Right lobe of liver (tissue), 4 donors: Measurements from ENCODE around the gene LRRC42.

Experiments
- POLR2A ChIP-seq: fragments of 450-650 bp; IDR thresholded peaks from one replicate; pipeline ENCODE4 v1.6.1; 2017; ENCODE audit warnings: antibody characterized with exemption, mild to moderate bottlenecking
- TF ChIP-seq, protein P1 (sequence below), 4 donors: fragments of 200-600 bp in 3 of 4; fragments of 450-650 bp in 1 of 4; IDR thresholded peaks; one replicate each; pipeline versions ENCODE4 v1.5.1 to v1.8.0; 2016 to 2022; ENCODE audit warnings: antibody characterized with exemption in 4 of 4, mild to moderate bottlenecking in 2 of 4
- donor health status: DM: no; HTN: no; CAD: no.
- donor health status: DM: no; HTN: no; CAD: no.
- donor health status: DM: no; HTN: yes; CAD: no.

DNA sequence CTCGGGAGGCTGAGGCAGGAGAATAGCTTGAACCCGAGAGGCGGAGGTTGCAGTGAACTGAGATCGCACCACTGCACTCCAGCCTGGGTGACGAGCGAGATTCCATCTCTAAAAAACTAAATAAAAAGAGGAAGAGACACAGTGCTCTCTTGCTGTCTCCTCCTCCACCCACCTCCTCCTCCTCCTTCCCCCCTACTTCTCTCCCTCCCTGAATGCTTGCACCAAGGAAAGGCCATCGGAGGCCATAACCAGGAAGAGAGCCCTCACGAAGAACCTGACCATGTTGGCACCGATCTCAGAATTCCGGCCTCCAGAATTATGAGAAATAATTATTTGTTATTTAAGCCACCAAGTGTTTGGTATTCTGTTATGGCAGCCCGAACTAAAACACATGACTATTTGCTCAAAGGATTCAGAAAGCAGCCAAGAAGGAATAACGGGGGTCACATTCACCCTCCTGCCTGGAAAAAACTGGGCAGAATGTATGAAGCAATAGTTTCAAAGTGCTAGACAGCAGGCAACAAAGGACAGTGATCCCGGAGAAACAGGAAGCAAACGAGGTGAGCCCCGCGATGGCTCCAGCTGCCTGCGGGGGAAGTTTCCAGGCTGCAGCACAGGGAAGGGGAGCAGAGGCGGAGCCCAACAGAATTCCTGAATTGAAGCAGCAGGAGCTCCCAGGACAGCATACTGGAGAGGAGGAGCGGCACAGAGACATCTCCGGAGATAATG is 36.0 kb downstream of the LRRC42 start:
- TF ChIP-seq, protein P1, sequence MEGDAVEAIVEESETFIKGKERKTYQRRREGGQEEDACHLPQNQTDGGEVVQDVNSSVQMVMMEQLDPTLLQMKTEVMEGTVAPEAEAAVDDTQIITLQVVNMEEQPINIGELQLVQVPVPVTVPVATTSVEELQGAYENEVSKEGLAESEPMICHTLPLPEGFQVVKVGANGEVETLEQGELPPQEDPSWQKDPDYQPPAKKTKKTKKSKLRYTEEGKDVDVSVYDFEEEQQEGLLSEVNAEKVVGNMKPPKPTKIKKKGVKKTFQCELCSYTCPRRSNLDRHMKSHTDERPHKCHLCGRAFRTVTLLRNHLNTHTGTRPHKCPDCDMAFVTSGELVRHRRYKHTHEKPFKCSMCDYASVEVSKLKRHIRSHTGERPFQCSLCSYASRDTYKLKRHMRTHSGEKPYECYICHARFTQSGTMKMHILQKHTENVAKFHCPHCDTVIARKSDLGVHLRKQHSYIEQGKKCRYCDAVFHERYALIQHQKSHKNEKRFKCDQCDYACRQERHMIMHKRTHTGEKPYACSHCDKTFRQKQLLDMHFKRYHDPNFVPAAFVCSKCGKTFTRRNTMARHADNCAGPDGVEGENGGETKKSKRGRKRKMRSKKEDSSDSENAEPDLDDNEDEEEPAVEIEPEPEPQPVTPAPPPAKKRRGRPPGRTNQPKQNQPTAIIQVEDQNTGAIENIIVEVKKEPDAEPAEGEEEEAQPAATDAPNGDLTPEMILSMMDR (IDR thresholded peaks at IDR 0.05) = no peak
- TF ChIP-seq POLR2A = peak; percentile 76
